Gastrocnemius medialis (tissue), 4 donors: ENCODE results near the gene STXBP5L.

Experiments
- CTCF ChIP-seq, 5 experiments: fragments of 450-650 bp in 3 of 5; fragments of 200-600 bp in 2 of 5; sonication (generic) in 2 of 5; IDR thresholded peaks in 4 of 5; conservative IDR thresholded peaks in 1 of 5; 1 replicate in 4 of 5; 2 replicates in 1 of 5; pipeline ENCODE4 v1.5.1; 2016 to 2019; ENCODE audit warnings: antibody characterized with exemption in 5 of 5, mild to moderate bottlenecking in 3 of 5, moderate library complexity in 3 of 5
- POLR2A ChIP-seq, 2 donors: fragments of 450-650 bp; IDR thresholded peaks; one replicate each; pipeline ENCODE4 v1.6.1; 2017; ENCODE audit warnings: antibody characterized with exemption in 2 of 2, mild to moderate bottlenecking in 2 of 2, moderate library complexity in 2 of 2

DNA sequence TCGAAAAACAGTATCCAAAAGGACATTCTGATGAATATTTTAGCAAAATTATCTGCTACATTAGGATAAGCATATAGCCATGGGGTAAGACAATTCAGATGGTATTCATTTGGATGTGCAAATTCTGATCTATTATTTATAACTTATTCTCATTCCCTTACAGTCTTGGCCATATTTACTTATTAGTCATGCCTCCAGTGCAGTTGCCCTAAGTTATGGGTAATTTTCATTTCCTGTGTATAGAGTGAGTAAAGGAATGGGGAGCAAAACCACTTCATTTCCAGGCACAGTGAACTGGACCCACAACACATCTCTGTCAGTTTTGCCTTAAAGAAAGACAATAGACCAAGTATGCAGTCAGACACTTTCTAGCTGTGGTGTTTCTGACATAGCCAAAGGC lies 503.5 kb downstream of the STXBP5L start:
- TF ChIP-seq POLR2A (IDR thresholded peaks at IDR 0.05) (no peak), CTCF (IDR thresholded peaks at IDR 0.05 in 4 of 5, conservative IDR thresholded peaks at IDR 0.05 in 1 of 5) (no peak)
